Dermis microvascular lymphatic vessel endothelial cell (primary cell): ENCODE data around the gene MEX3A. TPM values are rescaled to one million over a fixed set of nuclear protein-coding genes. Genes with fewer than 3 reads are reported as not detected.
A peak's percentile ranks its signal among the peaks of the same experiment; 100 is the strongest.
"Not testable (repeated sequence)": the region's sequence is repeated elsewhere in the genome, so short reads cannot be mapped to it uniquely, and the experiment has no call there.

Source experiments
- DNase-seq, 2 donors: peaks; one replicate each; pipeline versions ENCODE4 v3.0.0 to v3.0.0-alpha.2; 2010; ENCODE audit warnings: low read depth in 2 of 2
- total RNA-seq: library from RNA; depleted of rRNA; stranded (reverse); fragments of >200 nt; gene quantifications from 2 replicates; pipeline ENCODE4 v1.2.1, GENCODE V29; 2014

The MEX3A gene
- total RNA-seq, 1 donor from 2014 or later = 3.6 TPM

DNA sequence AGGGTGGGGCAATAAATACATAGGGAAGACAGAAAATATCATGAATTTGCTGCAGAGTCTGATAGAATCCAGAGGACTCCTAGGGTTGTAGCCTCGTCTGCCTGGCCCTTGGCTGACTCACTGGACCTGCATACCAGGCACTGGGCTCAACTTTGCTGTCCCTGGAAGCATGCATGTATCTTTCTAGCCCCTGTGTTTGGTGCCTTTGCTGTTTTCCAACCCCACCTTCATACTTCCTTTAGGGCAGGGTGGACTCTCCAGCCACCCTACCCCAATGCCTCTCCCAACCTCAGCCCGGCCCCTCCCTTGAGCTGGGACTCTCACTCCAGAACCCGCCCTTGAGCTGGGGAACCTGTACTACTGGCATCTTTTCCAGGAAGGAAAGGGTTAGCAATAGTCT, 20.1 kb downstream of the MEX3A start:
- no peak for DNase-seq

DNA sequence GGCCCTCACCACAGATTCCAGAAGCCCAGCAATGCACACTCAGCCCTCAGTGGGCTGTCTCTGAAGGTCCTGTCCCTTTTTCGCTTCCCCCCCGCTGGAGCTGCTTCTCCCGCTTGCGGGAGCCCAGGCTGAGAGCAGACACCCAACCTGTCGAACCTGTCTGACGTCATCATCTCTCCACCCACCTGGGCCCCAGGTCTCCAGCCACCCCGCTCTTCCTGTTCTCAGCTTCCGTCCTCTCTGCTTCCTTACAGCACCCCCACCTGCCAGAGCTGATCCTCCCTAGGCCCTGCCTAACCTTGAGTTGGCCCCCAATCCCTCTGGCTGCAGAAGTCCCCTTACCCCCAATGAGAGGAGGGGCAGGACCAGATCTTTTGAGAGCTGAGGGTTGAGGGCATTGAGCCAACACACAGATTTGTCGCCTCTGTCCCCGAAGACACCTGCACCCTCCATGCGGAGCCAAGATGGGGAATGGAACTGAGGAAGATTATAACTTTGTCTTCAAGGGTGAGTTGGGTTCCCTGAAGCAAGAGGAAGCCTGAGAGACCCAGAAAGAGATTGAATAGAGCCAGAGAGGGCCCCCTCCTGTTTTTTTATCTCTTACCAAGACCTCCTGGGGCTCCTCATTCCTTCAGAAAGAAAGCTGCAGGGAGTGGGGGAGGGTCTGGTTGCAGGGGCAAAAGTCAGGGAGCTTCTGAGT, 21.2 kb downstream of the MEX3A start, which contains the start of gene RAB25:
TSS of gene RAB25 (plus strand) at position 224 of the 700 bp plus-strand sequence. CDS start at position 465, 241 bp downstream.
- no peak for DNase-seq

DNA sequence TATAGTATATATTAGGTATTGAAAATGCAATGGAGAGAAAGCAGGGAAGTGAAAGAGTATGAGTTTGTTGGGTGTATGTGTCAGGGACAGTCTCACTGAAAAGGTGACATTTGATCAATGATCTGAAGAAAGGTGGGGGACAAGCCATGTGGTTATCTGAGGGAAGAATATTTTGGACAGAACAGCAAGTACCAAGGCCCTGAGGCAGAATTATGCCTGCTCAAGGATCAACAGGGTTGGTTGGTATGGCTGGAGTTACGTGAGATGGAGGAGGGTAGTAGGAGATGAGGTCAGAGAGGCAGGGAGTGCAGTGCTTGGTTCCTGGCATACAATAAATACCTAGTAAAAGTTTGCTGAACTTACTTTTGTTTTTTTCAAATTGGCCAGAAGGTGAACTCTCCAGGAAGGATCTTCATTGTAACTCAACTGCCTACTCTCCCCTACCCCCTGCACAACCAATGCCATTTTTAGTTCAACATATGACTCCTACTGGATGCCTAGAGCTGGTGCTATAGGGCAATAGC, 25.9 kb downstream of the MEX3A start:
- no peak for DNase-seq

DNA sequence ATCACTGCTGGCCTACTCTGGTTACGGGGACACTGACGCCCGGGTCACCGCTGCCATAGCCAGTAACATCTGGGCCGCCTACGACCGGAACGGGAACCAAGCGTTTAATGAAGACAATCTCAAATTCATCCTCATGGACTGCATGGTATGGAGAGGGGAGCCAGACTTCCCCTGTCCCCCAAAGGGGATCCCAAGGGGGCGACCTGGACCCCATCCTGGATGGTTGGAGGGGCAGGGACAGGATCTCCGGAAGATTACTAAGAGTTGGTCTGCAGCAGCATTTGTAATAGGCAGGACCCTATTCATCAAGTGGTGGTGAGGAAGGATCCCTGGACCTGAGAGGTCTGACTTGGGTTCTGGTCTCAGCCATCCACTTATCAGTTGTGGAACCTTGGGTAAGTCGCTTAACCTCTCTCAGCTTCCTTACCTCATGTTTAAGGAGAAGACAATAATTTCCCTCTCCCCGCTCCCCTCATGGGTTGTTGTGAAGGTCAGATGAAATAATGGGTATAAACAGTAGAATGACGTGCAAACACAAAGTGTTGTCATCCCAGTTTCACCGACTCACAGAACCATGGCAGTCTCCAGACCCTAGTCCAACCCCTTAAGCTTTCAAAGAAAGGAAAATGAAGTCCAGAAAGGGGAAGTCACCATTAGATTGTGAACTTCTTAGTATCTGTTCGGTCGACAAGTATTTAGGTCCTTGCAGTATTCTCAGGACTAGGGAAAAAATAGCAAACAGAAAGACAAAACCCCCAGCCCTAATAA, 26.8 kb downstream of the MEX3A start:
- DNase-seq = no peak

DNA sequence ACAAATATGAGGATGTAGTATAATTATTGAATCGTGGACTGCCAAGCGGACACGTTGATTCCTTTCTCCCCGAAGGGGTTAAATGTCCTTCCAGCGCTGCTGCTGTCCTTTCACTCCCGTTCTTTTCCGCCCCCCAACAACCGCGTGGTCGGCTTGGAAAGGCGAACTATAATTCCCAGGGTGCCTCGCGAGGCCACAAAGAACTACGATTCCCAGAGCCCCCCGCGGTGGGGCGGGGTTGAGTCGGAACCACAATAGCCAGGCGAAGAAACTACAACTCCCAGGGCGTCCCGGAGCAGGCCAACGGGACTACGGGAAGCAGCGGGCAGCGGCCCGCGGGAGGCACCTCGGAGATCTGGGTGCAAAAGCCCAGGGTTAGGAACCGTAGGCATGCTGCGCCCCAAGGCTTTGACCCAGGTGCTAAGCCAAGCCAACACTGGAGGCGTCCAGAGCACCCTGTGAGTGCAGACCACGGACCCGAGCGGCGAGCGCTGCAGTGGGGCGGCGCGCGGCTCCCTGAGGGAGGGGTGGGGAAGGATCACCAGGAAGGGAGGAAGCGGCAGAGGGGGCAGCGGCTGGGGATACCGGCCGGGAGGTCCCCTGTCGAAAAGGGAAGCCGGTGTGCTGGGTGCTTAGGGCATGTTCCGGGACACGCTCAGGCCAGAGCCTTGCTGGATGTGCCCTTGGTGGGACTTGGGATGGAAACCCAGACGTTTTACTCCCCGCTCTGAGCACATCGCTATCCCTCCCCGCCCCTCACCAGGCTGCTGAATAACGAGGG, 27.6 kb downstream of the MEX3A start, which contains the start of gene LAMTOR2:
TSS of gene LAMTOR2 (plus strand) at position 283 of the 781 bp plus-strand sequence. CDS start at position 391, 108 bp downstream.
- peak; percentile 92 to 97 for DNase-seq

DNA sequence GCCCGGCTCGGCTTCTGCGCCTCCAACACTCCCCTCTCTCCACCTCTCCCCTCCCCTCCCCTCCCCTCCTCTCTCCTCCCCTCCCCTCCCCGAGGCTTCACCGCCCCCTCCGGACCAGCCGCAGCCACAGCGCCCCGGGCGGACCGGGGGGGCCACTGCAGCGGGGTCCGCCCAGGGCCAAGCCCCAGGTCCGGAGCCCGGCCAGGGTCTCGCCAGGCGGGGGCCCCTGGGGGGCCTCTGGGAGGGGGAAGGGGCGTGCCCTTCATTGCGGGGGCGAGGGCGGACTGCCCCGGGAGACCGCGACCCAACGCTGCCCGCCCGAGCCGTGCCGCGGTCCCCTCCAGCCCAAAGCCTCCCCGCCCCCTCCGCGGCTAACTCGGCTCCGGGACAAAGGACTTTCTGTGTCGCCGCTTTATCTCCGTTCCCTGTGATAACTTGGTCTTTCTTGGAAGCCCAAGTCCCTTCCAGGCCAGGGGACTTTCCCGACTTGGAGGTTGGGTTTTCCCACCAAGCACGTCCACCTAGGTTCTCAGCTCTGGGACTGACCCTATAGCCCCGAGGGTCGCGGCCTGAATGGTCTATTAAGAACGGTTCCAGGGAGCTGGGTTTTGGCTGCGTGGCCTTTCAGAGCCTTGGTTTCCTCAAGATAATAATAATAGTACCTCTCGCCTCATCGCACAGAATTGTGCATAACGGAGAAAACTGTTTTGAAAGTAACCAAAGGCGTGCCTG, 28.3 kb downstream of the MEX3A start, which contains the start of gene UBQLN4:
TSS of gene UBQLN4 (minus strand) at position 31 of the 732 bp plus-strand sequence. CDS start 97 bp downstream, outside the sequence.
- DNase-seq = peak; percentile 73 to 92

GRCh38 chr1:156052862-156053767, 29.1 kb downstream of the MEX3A start:
- DNase-seq = peak in 1 of 2 donors; percentile 79

- DNase-seq = no peak
These were observed 31.1 kb downstream of the MEX3A start for GRCh38 chr1:156051011-156051725.

DNA sequence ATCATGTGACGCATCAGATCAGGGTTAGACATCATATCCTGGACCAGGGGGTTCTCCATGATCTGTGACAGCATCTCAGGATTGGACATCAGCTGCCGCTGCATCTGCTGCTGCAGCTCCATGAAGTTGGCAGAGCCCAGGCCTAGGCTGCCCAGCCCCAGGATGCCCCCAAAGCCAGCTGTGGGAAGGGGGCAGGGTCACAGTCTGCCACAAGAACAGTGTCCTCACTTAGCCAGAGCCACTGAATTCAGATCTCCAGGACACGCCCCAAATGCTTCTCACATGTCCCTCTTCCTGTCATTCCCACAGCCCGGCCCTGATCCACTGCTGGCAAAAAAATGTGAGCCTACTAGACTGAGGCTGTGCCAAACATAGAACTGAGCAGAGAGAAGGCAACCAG, 31.9 kb downstream of the MEX3A start:
- DNase-seq = no peak

DNA sequence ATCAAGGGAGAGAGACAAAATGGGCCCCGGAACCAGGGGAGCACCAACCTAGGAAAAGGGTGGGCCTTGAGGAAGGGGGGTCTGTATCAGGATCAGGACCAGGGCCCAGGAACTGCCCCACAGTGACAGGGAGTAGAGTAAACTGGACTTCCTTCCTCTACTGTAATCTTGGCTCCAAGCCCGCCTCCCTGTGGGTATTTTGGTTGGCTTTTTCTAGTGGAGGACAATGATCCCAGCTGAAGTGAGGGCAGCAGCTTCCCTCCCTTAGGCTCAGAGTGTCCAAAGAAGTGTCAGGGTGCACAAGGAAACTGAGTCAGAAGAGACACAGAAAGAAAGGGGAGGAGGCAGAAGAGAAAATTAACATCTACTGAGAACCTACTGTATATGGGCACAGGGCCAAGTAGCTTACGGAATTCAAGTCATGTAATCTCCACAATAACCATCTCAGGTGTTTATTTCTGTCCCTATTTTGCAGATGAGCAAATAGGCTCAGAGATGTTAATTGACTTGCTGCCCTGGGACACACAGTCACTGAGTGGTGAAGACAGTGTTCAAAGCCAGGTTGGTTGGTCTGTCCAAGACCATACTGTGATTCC, 33.5 kb downstream of the MEX3A start:
- DNase-seq = peak in 1 of 2 donors; percentile 34

DNA sequence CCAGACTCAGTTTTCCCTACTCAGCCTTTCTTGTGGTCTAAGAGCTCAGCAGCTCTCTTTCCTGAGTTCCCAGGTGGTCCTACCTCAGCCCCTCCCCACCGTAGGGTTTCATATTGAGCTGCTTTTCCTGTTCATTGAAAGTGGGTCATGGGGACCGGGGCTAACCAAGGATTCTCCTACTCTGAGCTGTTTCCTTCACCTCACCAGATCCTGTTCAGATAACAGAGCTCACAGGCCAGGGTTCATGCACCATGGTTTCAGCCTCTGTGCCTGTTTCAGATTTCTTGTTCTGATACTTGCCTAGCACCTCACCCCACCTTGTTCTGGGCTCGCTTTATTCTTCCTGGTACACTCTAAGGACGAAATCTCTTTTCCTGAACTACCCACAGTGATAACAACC, 37.2 kb downstream of the MEX3A start:
- no peak for DNase-seq

- no peak for DNase-seq
These were observed 39.4 kb downstream of the MEX3A start for GRCh38 chr1:156042828-156043227.

DNA sequence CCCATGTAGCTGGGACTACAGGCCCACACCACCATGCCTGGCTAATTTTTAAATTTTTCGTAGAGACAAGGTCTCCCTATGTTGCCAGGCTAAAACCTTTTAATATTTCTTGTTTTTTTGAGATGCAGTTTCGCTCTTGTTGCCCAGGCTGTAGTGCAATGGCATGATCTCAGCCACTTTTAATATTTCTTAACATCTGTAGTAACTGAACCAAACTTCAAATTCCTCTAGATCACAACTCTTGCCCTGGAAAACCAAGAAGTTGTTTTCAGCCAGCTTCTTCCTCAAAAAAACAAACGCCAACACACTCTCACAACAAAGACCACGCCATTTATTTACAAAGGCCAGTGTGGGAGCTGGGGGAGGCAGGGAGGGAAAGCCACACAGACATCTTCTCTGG, 47.3 kb downstream of the MEX3A start:
- not testable (repeated sequence) for DNase-seq

GRCh38 chr1:156033011-156033410, 49.3 kb downstream of the MEX3A start:
- peak in 1 of 2 donors; percentile 53 for DNase-seq

DNA sequence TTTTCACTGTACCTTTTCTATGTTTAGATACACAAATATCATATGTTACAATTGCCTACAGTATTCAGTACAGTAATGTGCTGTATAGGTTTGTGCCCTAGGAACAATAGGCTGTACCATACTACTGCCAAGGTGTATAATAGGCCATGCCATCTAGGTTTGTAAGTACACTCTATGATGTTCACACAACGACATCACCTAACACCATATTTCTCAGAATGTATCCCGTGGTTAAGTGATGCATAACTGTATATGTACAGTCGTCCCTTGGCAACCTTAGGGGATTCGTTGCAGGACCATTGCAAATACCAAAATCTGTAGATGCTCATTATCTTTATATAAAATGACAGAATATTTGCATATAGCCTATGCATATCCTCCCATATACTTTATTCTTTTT, 55.7 kb downstream of the MEX3A start:
- DNase-seq = no peak

GRCh38 chr1:156025876-156026275, 56.4 kb downstream of the MEX3A start:
- DNase-seq = peak; percentile 52 to 76

GRCh38 chr1:156024801-156025200, 57.5 kb downstream of the MEX3A start:
- no peak for DNase-seq
